Mucosa of descending colon (tissue), 3 donors: ENCODE data around the gene SNRNP70. TPM values are rescaled to one million over a fixed set of nuclear protein-coding genes. Genes with fewer than 3 reads are reported as not detected.
A peak's percentile ranks its signal among the peaks of the same experiment; 100 is the strongest.
"Not testable (repeated sequence)": the region's sequence is repeated elsewhere in the genome, so short reads cannot be mapped to it uniquely, and the experiment has no call there.

Experiments
- ATAC-seq: fragments of 200-7000 bp; cut with Tn5 transposase; one replicate; pipeline ENCODE4 v1.9.1; 2020; ENCODE audit warnings: mild to moderate bottlenecking, moderate library complexity
- DNase-seq, 3 donors: peaks; one replicate each; pipeline ENCODE4 v3.0.0-alpha.2; 2020
- H3K36me3 ChIP-seq: fragments of 200-600 bp; one replicate; pipeline ENCODE4 v1.8.0; 2021; ENCODE audit warnings: low read depth, mild to moderate bottlenecking
- H3K4me1 ChIP-seq: fragments of 200-600 bp; one replicate; pipeline ENCODE4 v1.8.0; 2021; ENCODE audit warnings: low read depth, mild to moderate bottlenecking
- H3K4me3 ChIP-seq: fragments of 200-600 bp; one replicate; pipeline ENCODE4 v1.8.0; 2021; ENCODE audit warnings: mild to moderate bottlenecking
- H3K9me3 ChIP-seq: fragments of 200-600 bp; one replicate; pipeline ENCODE4 v1.8.0; 2021; ENCODE audit warnings: mild to moderate bottlenecking
- CTCF ChIP-seq: fragments of 200-600 bp; IDR thresholded peaks from one replicate; pipeline ENCODE4 v1.8.0; 2022; ENCODE audit warnings: antibody characterized with exemption, mild to moderate bottlenecking
- intact Hi-C, 2 donors: fragments of 100-400 bp; cut with DNase I in 1 of 2; cut with micrococcal nuclease in 1 of 2; formaldehyde crosslinking; loops; one replicate each; pipeline versions ENCODE4 v1.11.0 to v1.11.1; 2022; cut with DNase I, micrococcal nuclease
- long read RNA-seq, 2 donors: library from polyadenylated mRNA; unstranded; transcript quantifications; one replicate each; pipeline ENCODE4 v2.0.0, GENCODE V29; 2019 to 2021
- total RNA-seq, 3 donors: library from RNA; stranded (reverse); fragmentation: NEBNext Ultra II Directional in 2 of 3; extraction: Animal tissue kit (Norgen Biotek cat#: 25700) in 2 of 3; gene quantifications; one replicate each; pipeline versions ENCODE4 v1.2.1 to v1.2.4, GENCODE V29; 2021 to 2023
- donor health status: DM: no; HTN: no; CAD: no; lungs with moderate emphysema.
- donor health status: DM: no; HTN: no; CAD: no.
- donor health status: DM: no; HTN: yes; CAD: no.

The SNRNP70 gene
- total RNA-seq = 100 to 1,000 TPM; 136 to 257 (median 200) TPM
- long read RNA-seq, donor 1, transcript SNRNP70-209 (11 exons, 1,757 nt) = minor isoform, 9 of 441 reads
- long read RNA-seq, donor 1, transcript SNRNP70-201 (10 exons, 1,603 nt) = minor isoform, 17 of 441 reads
- long read RNA-seq, donor 1, transcript SNRNP70-206 (10 exons, 1,574 nt) = minor isoform, 58 of 441 reads
- long read RNA-seq, donor 1, transcript SNRNP70-203 (3 exons, 3,221 nt) = major isoform, 159 of 441 reads
- long read RNA-seq, donor 1, partial matches to known transcripts = 136 of 441 reads
- long read RNA-seq, donor 1, other reads (novel, unspliced or antisense) = 57 of 441 reads
- long read RNA-seq, donor 2, partial matches to known transcripts = 0 of 7 reads
- long read RNA-seq, donor 2, other reads (novel, unspliced or antisense) = 5 of 7 reads

- H3K4me3 ChIP-seq = peak within 1 kb of the TSS; percentile 76
- TF ChIP-seq CTCF = no peak
- DNase-seq = peak; percentile 97 to 100 (median 99)
- ATAC-seq = peak; percentile 97
- peaks cover 5% of the 10 kb centered on the region for H3K36me3 ChIP-seq
- peaks cover 17% of the 10 kb centered on the region for H3K4me1 ChIP-seq
- no peaks in the 10 kb centered on the region for H3K9me3 ChIP-seq
- intact Hi-C loops = no loop called here
Measured at GRCh38 chr19:49085020-49085867, at the start of gene SNRNP70. TSS of gene SNRNP70 (plus strand) at chr19:49085451. CDS start at chr19:49086415, 964 bp downstream.

GRCh38 chr19:49036815-49037214, 48.4 kb upstream of the SNRNP70 start, which contains the start of gene CGB1:
TSS of gene CGB1 (minus strand) at chr19:49036895. CDS start at chr19:49036711, 184 bp downstream.
- H3K36me3 ChIP-seq, H3K9me3 ChIP-seq, H3K4me1 ChIP-seq, DNase-seq, intact Hi-C loops, ATAC-seq, H3K4me3 ChIP-seq: not testable (repeated sequence)

- H3K4me1 ChIP-seq, DNase-seq, H3K9me3 ChIP-seq, intact Hi-C loops, H3K36me3 ChIP-seq, H3K4me3 ChIP-seq, ATAC-seq: not testable (repeated sequence)
Measured at GRCh38 chr19:49038111-49038510, 47.1 kb upstream of the SNRNP70 start.

GRCh38 chr19:49038557-49039276, 46.5 kb upstream of the SNRNP70 start:
- DNase-seq, H3K4me1 ChIP-seq, H3K9me3 ChIP-seq, H3K4me3 ChIP-seq, intact Hi-C loops, ATAC-seq, H3K36me3 ChIP-seq: not testable (repeated sequence)

- H3K4me3 ChIP-seq, H3K4me1 ChIP-seq, H3K36me3 ChIP-seq, H3K9me3 ChIP-seq, ATAC-seq, DNase-seq, intact Hi-C loops: not testable (repeated sequence)
Measured at GRCh38 chr19:49039736-49040135, 45.5 kb upstream of the SNRNP70 start.

GRCh38 chr19:49042177-49042576, 43.1 kb upstream of the SNRNP70 start:
- ATAC-seq (no peak), DNase-seq (no peak)
- no peak for TF ChIP-seq CTCF
- intact Hi-C loops = no loop called here
- Histone ChIP-seq H3K4me1 (no peaks in the 10 kb centered on the region), H3K4me3 (no peak overlapping the region), H3K36me3 (no peaks in the 10 kb centered on the region), H3K9me3 (no peaks in the 10 kb centered on the region)

- ATAC-seq, H3K4me3 ChIP-seq, H3K9me3 ChIP-seq, H3K36me3 ChIP-seq, DNase-seq, intact Hi-C loops, H3K4me1 ChIP-seq: not testable (repeated sequence)
Measured at GRCh38 chr19:49042666-49043065, 42.6 kb upstream of the SNRNP70 start.

- H3K4me1 ChIP-seq, H3K36me3 ChIP-seq, DNase-seq, H3K9me3 ChIP-seq, H3K4me3 ChIP-seq, intact Hi-C loops, ATAC-seq: not testable (repeated sequence)
Measured at GRCh38 chr19:49043548-49043947, 41.7 kb upstream of the SNRNP70 start, which contains the start of gene CGB5. TSS of gene CGB5 (plus strand) at chr19:49043848. CDS start at chr19:49044210, 362 bp downstream.

GRCh38 chr19:49049011-49049410, 36.2 kb upstream of the SNRNP70 start, which contains the start of gene CGB8:
TSS of gene CGB8 (minus strand) at chr19:49049111. CDS start at chr19:49048739, 372 bp downstream.
- ATAC-seq, H3K4me3 ChIP-seq, H3K9me3 ChIP-seq, H3K4me1 ChIP-seq, H3K36me3 ChIP-seq, DNase-seq, intact Hi-C loops: not testable (repeated sequence)

GRCh38 chr19:49049834-49050233, 35.4 kb upstream of the SNRNP70 start:
- H3K36me3 ChIP-seq, H3K4me1 ChIP-seq, ATAC-seq, H3K4me3 ChIP-seq, H3K9me3 ChIP-seq, intact Hi-C loops, DNase-seq: not testable (repeated sequence)

GRCh38 chr19:49050376-49051033, 34.7 kb upstream of the SNRNP70 start:
- intact Hi-C loops, H3K36me3 ChIP-seq, H3K4me3 ChIP-seq, H3K9me3 ChIP-seq, ATAC-seq, H3K4me1 ChIP-seq, DNase-seq: not testable (repeated sequence)
